HEK293 (cell line): ENCODE measurements around the gene HHIPL1.

Experiments used
- CTCF ChIA-PET: fragments of 350-600 bp; formaldehyde crosslinking; extraction: SDS; loops from one replicate; lab custom pipeline; 2021; ENCODE audit warnings: antibody characterized with exemption; lab: Yijun Ruan, JAX
- POLR2A ChIA-PET: fragments of 300-600 bp; formaldehyde crosslinking; extraction: SDS; loops from one replicate; lab custom pipeline; 2020; ENCODE audit warnings: antibody characterized with exemption, inconsistent platforms; lab: Yijun Ruan, JAX
- H3K27ac ChIP-seq: fragments of 200-500 bp; sonication (Bioruptor generic); 2 replicates; pipeline ENCODE4 v1.5.1; 2014; ENCODE audit warnings: low read depth, low read length, control low read depth, inconsistent platforms; ENCODE audit errors: extremely low read depth
- H3K36me3 ChIP-seq, 2 experiments: fragments of 200-500 bp in 1 of 2; sonication (Bioruptor generic) in 1 of 2; 1 replicate in 1 of 2; 2 replicates in 1 of 2; pipeline ENCODE4 v1.5.1; 2014 to 2017; ENCODE audit warnings: inconsistent platforms in 2 of 2, low read length in 2 of 2; ENCODE audit not compliant: control insufficient read depth in 2 of 2, insufficient read depth in 1 of 2
- H3K4me1 ChIP-seq: fragments of 200-500 bp; sonication (Bioruptor generic); 2 replicates; pipeline ENCODE4 v1.5.1; 2014; ENCODE audit warnings: mild to moderate bottlenecking, low read length, inconsistent platforms; ENCODE audit not compliant: control insufficient read depth, insufficient read depth
- H3K4me3 ChIP-seq: 2 replicates; pipeline ENCODE4 v1.5.1; 2011; ENCODE audit warnings: low read depth, mild to moderate bottlenecking, control low read depth, low read length, moderate library complexity
- H3K9me3 ChIP-seq: fragments of 200-500 bp; sonication (Bioruptor generic); 2 replicates; pipeline ENCODE4 v1.5.1; 2014; ENCODE audit warnings: low read depth, low read length, inconsistent platforms; ENCODE audit not compliant: control insufficient read depth, insufficient read depth
- BCL11B ChIP-seq: fragments of 450-650 bp; formaldehyde crosslinking; IDR thresholded peaks from 2 replicates; pipeline ENCODE4 v1.5.1; 2016; ENCODE audit warnings: low read depth, missing biosample characterization, missing genetic modification characterization
- GLIS1 ChIP-seq: fragments of 450-650 bp; formaldehyde crosslinking; IDR thresholded peaks from 2 replicates; pipeline ENCODE4 v1.5.1; 2016; ENCODE audit warnings: missing biosample characterization, missing genetic modification characterization
- SCRT1 ChIP-seq: fragments of 450-650 bp; formaldehyde crosslinking; IDR thresholded peaks from 2 replicates; pipeline ENCODE4 v1.5.1; 2016; ENCODE audit warnings: missing biosample characterization, missing genetic modification characterization, borderline replicate concordance
- YY1 ChIP-seq: fragments of 450-650 bp; formaldehyde crosslinking; IDR thresholded peaks from 2 replicates; pipeline ENCODE4 v1.5.1; 2018; ENCODE audit warnings: missing biosample characterization, missing genetic modification characterization
- ZBTB8A ChIP-seq: fragments of 450-650 bp; formaldehyde crosslinking; IDR thresholded peaks from 2 replicates; pipeline ENCODE4 v1.5.1; 2016; ENCODE audit warnings: missing biosample characterization, missing genetic modification characterization
- ZIC2 ChIP-seq: fragments of 450-650 bp; formaldehyde crosslinking; IDR thresholded peaks from 2 replicates; pipeline ENCODE4 v1.5.1; 2016; ENCODE audit warnings: missing biosample characterization, missing genetic modification characterization
- ZNF184 ChIP-seq: fragments of 450-650 bp; IDR thresholded peaks from 2 replicates; pipeline ENCODE4 v1.5.1; 2018; ENCODE audit warnings: missing biosample characterization, mild to moderate bottlenecking, missing genetic modification characterization
- ZNF248 ChIP-seq: fragments of 450-650 bp; formaldehyde crosslinking; IDR thresholded peaks from 2 replicates; pipeline ENCODE4 v1.5.1; 2017; ENCODE audit warnings: missing biosample characterization, missing genetic modification characterization
- ZNF335 ChIP-seq: fragments of 450-650 bp; formaldehyde crosslinking; conservative IDR thresholded peaks from 2 replicates; pipeline ENCODE4 v1.5.1; 2016; ENCODE audit warnings: missing biosample characterization, missing genetic modification characterization
- ZNF404 ChIP-seq: fragments of 450-650 bp; formaldehyde crosslinking; IDR thresholded peaks from 2 replicates; pipeline ENCODE4 v1.5.1; 2017; ENCODE audit warnings: missing biosample characterization, missing genetic modification characterization
- ZNF530 ChIP-seq: fragments of 450-650 bp; formaldehyde crosslinking; IDR thresholded peaks from 2 replicates; pipeline ENCODE4 v1.5.1; 2016; ENCODE audit warnings: low read depth, missing biosample characterization, missing genetic modification characterization
- ZNF558 ChIP-seq: fragments of 450-650 bp; formaldehyde crosslinking; IDR thresholded peaks from 2 replicates; pipeline ENCODE4 v1.5.1; 2016; ENCODE audit warnings: missing biosample characterization, missing genetic modification characterization
- ZNF660 ChIP-seq: fragments of 450-650 bp; IDR thresholded peaks from 2 replicates; pipeline ENCODE4 v1.5.1; 2018; ENCODE audit warnings: missing biosample characterization, mild to moderate bottlenecking, missing genetic modification characterization
- ZNF707 ChIP-seq: fragments of 450-650 bp; formaldehyde crosslinking; IDR thresholded peaks from 2 replicates; pipeline ENCODE4 v1.5.1; 2016; ENCODE audit warnings: missing biosample characterization, missing genetic modification characterization
- TF ChIP-seq, protein P1 (sequence below): IDR thresholded peaks from 2 replicates; pipeline ENCODE4 v1.6.1; 2011; ENCODE audit warnings: mild to moderate bottlenecking, low read depth, low read length, borderline replicate concordance
- TF ChIP-seq, protein P2 (sequence below): fragments of 450-650 bp; formaldehyde crosslinking; optimal IDR thresholded peaks from 2 replicates; pipeline ENCODE3; 2016; ENCODE audit warnings: missing biosample characterization, mild to moderate bottlenecking, missing genetic modification characterization
- TF ChIP-seq, protein P3 (sequence below): fragments of 450-650 bp; formaldehyde crosslinking; IDR thresholded peaks from 2 replicates; pipeline ENCODE4 v1.5.1; 2016; ENCODE audit warnings: missing biosample characterization, missing genetic modification characterization
- TF ChIP-seq, protein P4 (sequence below): fragments of 450-650 bp; formaldehyde crosslinking; IDR thresholded peaks from 2 replicates; pipeline ENCODE4 v1.5.1; 2016; ENCODE audit warnings: missing biosample characterization, missing genetic modification characterization
- TF ChIP-seq, protein P5 (sequence below): fragments of 450-650 bp; formaldehyde crosslinking; IDR thresholded peaks from 2 replicates; pipeline ENCODE4 v1.5.1; 2017; ENCODE audit warnings: missing biosample characterization, missing genetic modification characterization

The HHIPL1 gene

DNA sequence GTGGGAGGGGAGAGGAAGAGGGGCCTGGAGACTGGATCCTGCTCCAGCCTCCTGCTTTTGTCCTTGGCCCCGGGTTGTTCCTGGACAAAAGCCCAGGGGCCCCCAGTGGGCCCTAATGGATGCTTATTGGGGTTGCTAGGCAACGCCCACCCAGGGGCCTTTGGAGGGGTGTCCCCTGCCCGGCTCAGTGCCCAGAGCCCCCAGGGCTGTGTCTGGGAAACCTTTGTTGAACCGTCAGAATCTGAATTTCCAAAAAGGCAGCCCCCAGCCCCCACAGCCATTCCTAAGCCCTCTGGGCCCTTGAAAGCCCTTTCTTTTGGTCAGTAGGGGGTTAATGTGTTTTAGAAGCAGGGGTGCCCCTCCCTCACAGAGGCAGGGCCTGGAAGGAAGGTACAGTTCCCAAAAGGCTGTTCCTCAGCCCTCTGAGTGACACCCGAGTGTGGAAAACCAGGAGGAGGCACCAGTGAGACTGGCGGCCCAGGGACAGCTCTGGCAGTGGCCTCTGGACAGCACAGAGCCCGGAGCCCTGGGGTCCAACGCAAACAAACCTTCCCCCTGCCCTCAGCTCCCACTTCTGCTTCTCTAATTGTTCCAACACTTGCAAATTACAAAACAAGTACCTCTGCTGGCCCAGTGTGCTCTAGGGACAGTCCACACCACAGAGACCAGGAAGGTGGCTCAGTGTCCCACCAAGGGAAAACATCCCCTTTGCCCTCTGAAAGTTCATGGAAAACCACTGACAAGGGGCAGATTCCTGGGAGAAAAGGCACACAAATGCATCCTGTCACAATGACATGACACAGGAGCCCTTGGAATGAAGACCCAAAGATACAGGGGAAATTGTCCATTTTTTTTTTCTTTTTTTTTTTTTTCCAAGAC is 19.4 kb downstream of the HHIPL1 start:
- Histone ChIP-seq H3K36me3 (no peaks in the 10 kb centered on the region), H3K4me3 (no peak overlapping the region)
- TF ChIP-seq, protein P1, sequence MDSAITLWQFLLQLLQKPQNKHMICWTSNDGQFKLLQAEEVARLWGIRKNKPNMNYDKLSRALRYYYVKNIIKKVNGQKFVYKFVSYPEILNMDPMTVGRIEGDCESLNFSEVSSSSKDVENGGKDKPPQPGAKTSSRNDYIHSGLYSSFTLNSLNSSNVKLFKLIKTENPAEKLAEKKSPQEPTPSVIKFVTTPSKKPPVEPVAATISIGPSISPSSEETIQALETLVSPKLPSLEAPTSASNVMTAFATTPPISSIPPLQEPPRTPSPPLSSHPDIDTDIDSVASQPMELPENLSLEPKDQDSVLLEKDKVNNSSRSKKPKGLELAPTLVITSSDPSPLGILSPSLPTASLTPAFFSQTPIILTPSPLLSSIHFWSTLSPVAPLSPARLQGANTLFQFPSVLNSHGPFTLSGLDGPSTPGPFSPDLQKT, result no peak
- TF ChIP-seq YY1 (tag by site-specific recombination) (no peak), ZBTB8A (peak; percentile 27; the same call in 1 of the 2 replicates), ZIC2 (tag by site-specific recombination) (peak; percentile 60), ZNF335 (tag by site-specific recombination) (0 out of 2 replicates have a peak, but pooled peaks have one; percentile 20), ZNF530 (tag by site-specific recombination) (no peak), GLIS1 (tag by site-specific recombination) (peak; percentile 17; the same call in 1 of the 2 replicates), ZNF707 (no peak), SCRT1 (no peak)
- TF ChIP-seq, protein P2, sequence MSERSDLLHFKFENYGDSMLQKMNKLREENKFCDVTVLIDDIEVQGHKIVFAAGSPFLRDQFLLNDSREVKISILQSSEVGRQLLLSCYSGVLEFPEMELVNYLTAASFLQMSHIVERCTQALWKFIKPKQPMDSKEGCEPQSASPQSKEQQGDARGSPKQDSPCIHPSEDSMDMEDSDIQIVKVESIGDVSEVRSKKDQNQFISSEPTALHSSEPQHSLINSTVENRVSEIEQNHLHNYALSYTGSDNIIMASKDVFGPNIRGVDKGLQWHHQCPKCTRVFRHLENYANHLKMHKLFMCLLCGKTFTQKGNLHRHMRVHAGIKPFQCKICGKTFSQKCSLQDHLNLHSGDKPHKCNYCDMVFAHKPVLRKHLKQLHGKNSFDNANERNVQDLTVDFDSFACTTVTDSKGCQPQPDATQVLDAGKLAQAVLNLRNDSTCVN, result no peak
- TF ChIP-seq, protein P3, sequence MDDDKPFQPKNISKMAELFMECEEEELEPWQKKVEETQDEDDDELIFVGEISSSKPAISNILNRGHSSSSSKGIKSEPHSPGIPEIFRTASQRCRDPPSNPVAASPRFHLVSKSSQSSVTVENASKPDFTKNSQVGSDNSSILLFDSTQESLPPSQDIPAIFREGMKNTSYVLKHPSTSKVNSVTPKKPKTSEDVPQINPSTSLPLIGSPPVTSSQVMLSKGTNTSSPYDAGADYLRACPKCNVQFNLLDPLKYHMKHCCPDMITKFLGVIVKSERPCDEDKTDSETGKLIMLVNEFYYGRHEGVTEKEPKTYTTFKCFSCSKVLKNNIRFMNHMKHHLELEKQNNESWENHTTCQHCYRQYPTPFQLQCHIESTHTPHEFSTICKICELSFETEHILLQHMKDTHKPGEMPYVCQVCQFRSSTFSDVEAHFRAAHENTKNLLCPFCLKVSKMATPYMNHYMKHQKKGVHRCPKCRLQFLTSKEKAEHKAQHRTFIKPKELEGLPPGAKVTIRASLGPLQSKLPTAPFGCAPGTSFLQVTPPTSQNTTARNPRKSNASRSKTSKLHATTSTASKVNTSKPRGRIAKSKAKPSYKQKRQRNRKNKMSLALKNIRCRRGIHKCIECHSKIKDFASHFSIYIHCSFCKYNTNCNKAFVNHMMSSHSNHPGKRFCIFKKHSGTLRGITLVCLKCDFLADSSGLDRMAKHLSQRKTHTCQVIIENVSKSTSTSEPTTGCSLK (tag by site-specific recombination), result no peak
- TF ChIP-seq, protein P4, sequence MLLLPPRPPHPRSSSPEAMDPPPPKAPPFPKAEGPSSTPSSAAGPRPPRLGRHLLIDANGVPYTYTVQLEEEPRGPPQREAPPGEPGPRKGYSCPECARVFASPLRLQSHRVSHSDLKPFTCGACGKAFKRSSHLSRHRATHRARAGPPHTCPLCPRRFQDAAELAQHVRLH (tag by site-specific recombination), result no peak
- TF ChIP-seq, protein P5, sequence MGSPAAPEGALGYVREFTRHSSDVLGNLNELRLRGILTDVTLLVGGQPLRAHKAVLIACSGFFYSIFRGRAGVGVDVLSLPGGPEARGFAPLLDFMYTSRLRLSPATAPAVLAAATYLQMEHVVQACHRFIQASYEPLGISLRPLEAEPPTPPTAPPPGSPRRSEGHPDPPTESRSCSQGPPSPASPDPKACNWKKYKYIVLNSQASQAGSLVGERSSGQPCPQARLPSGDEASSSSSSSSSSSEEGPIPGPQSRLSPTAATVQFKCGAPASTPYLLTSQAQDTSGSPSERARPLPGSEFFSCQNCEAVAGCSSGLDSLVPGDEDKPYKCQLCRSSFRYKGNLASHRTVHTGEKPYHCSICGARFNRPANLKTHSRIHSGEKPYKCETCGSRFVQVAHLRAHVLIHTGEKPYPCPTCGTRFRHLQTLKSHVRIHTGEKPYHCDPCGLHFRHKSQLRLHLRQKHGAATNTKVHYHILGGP (tag by site-specific recombination), result no peak
- TF ChIP-seq, all 188 proteins: peak for 4
- ChIA-PET CTCF (no interaction called here), POLR2A (no interaction called here)
- Histone ChIP-seq H3K9me3 (no peaks in the 10 kb centered on the region), H3K27ac (no peak overlapping the region), H3K4me1 (no peaks in the 10 kb centered on the region; the same call in 1 of the 2 replicates)

DNA sequence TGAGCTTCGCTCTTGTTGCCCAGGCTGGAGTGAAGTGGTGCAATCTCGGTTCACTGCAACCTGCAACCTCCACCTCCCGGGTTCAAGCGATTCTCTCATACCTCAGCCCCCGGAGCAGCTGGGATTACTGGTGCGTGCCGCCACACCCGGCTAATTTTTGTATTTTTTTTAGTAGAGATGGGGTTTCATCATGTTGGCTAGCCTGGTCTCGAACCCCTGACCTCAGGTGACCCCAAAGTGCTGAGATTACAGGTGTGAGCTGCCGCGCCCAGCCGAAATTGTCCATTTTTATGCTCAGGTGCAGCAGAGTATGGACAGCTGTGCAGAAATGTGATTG is 20.0 kb downstream of the HHIPL1 start:
- Histone ChIP-seq H3K27ac (no peak overlapping the region), H3K36me3 (no peaks in the 10 kb centered on the region), H3K9me3 (no peaks in the 10 kb centered on the region), H3K4me1 (no peaks in the 10 kb centered on the region; the same call in 1 of the 2 replicates), H3K4me3 (no peak overlapping the region)
- ChIA-PET POLR2A (no interaction called here), CTCF (no interaction called here)
- no peak for TF ChIP-seq ZNF248
- no peak for TF ChIP-seq ZNF404 (tag by site-specific recombination)
- no peak for TF ChIP-seq ZNF558 (tag by site-specific recombination)
- no peak for TF ChIP-seq ZNF660 (tag by site-specific recombination)
- 0 out of 2 replicates have a peak, but pooled peaks have one; percentile 45 for TF ChIP-seq BCL11B (tag by site-specific recombination)
- no peak for TF ChIP-seq ZNF184 (tag by site-specific recombination)
